GM19099 (cell line): ENCODE data around the gene ESR2.

Experiments used
- POLR2A ChIP-seq: IDR thresholded peaks from 3 replicates; pipeline ENCODE4 v1.6.1; 2011; ENCODE audit warnings: low read depth; ENCODE audit not compliant: insufficient read length; ENCODE audit errors: extremely low read depth

The ESR2 gene

DNA sequence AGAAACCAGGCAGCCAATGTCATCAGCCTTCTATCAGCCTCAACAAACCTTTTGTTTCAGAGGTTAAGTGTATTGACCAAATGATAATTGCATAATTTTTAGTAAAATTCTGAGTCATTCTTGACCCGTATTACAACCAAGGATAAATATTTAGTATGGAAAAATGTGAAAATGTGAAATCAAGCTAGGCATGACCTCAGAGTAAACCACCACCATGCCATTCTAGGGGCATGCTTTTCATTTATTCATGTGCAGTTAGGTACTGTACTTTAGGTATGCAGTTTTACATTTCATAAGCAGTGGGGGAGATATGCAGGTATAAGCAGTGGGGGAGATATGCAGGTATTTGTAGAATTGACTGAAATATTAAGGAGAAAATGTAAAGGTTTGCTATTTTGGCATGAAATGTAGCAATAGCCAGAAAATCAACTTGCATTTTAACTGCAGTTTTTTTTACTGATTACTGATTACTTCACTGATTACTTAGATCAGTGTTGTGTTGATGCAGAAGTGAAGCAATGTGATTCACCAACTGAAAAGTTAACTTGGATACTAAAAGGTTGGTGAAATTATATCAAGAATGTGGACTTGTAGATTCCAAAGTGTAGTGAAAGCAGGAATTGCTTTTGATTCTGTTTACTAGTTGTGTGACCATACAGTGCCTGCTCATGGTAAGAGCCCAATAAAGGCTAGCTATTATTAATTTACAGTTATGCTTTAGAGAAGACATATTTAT lies 184.2 kb downstream of the ESR2 start:
- TF ChIP-seq POLR2A, result no peak

DNA sequence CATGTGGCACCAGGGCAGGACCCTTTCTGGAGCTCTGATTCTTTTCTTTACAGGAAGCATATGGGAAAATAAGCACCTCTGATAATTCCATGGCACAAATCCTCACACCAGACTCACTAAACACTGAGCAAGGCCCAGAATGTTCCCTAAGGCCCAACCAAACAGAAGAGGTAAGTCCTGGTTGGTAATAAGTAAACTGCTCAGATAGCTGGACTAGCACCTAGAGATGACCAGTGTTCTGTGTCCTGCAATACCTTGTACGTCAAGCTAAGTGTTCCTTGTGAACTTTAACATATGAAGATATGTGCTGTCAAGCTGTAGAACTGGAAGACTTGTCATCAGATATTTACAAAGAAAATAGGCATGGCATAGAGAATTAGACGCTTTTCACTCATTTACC lies 186.7 kb downstream of the ESR2 start:
- no peak for TF ChIP-seq POLR2A

- no peak for TF ChIP-seq POLR2A
Observed at GRCh38 chr14:64098120-64098519, 196.1 kb downstream of the ESR2 start.

DNA sequence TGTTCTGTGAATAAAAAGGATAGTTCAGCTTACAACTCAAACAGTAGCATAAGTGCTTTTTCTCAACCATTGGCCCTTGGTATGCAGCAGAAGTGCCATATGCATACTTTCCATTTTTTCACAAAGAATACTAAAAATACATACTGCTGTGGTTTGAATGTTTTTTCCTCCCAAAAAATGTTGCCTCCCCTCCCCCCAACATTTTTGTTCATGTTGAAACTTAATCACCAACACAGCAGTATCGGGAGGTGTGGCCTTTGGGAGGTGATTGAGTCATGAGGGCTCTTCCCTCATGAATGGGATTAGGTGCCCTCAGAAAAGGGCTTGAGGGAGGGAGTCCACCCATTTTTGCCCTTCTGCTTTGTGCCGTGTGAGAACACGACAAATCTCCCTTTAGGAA lies 198.6 kb downstream of the ESR2 start:
- no peak for TF ChIP-seq POLR2A

DNA sequence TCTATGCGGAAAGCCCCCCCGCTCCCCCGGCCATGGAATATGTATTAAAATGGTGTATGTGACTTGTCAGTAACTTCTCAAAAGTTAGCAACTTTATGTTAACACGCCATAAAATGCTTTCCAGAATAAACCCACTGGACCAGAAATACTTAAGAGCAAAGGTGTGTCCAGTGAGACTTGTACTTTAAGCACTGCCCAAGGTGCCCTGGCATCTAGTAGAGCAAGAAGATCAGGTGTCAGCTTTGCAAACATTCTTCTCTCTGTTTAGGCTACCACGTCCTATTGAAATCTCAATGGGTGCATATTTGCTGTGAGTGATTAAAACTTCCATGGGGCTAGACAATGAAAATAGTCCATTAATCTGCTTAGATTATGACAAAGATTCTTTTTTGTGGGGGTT lies 201.2 kb downstream of the ESR2 start:
- TF ChIP-seq POLR2A, result no peak

- no peak for TF ChIP-seq POLR2A
Observed at GRCh38 chr14:64092338-64092737, 201.8 kb downstream of the ESR2 start.

DNA sequence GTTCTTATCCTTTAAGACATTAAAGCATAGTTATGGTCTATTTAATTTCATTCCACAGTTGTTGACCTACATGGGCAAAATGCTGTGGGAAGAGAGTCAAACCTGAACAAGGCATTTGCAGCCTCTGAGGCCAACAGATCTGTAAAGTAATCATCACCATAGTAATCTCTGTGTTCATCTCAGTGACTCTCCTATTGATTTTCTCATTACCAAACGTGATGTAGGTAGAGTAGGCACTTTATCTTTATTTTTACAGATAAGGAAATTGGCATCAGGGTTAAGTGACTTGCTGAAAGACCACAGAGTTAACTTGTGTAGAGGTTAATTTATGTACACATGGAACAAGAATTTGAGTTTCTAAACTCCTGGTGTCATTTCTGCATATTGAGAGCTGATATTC lies 203.0 kb downstream of the ESR2 start:
- no peak for TF ChIP-seq POLR2A

DNA sequence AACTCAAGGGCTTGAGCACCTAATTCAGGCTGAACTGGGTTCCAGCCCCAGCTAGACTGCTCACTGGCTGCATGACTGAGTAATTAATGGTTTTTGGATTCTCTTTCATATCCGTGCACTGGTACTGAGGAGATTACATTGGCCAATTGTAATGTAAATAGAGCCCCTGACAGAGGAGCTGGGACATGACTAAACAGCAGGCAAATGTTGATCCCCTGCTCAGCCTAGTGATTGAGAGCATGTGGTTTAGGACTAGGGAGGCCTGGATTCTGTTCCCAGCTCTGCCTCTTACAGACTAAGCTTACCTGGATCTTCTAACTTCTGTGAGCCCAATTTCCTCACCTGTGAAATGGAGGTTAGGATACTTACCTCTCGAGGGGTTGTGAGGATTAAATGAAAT lies 204.3 kb downstream of the ESR2 start:
- TF ChIP-seq POLR2A, result no peak

DNA sequence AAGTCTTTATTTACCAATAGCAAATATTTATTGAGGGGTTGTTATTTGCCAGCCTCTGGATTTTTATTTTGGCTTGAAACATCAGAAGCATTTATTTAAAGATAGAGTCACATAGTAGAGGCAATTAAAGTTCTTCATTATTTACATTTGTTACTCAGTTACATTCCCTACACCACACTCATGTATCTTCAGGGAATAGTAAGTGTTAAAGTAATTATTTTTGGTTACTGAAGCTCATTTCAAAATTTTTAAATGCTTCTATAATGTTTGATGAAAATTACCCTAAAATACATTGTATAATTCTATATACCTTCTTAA lies 205.6 kb downstream of the ESR2 start:
- TF ChIP-seq POLR2A, result no peak

DNA sequence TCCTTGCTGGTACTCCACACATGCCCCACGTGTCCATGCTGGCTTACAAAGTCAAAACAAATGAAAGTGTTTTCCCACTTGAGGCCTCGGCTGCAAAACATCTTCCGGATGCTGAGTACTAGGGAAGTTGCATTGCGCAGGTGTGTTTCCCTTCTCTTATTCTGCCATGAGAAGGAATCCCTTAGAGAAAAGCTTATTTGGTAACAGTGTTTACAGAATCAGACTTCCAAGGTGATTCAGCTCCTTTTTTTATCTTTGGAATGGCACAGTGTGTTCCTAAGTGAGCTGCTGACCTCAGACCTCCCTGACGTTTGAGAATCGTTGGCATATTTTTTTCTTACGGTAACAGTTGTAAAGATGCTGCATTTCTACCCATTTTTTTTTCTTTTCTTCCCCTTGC lies 211.3 kb downstream of the ESR2 start:
- TF ChIP-seq POLR2A, result no peak

DNA sequence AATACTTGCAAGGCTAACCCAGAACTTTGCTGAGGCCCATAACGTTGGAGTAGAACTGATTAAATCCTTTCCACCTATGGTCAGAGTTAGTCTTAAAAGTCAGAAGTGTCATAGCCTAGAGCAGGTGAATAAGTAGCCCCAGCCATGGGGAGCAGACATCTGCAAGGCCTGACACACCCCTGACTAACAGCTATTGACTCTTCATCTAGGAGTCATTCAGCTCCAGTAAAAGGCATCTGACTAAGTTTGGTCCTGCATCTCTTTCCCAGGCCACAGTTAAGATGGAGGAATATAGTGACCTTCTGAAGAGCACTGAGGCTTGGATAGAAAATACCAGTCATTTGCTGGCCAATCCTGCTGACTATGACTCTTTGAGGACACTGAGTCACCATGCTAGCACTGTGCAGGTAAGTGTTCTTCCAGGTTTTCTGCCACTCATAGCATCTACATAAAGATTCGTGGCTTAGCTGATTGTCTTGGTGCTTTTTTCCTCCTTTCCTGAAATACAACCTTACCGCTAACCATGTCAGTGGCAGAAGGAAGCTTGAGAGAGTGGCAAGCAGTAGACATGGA lies 212.9 kb downstream of the ESR2 start:
- no peak for TF ChIP-seq POLR2A

DNA sequence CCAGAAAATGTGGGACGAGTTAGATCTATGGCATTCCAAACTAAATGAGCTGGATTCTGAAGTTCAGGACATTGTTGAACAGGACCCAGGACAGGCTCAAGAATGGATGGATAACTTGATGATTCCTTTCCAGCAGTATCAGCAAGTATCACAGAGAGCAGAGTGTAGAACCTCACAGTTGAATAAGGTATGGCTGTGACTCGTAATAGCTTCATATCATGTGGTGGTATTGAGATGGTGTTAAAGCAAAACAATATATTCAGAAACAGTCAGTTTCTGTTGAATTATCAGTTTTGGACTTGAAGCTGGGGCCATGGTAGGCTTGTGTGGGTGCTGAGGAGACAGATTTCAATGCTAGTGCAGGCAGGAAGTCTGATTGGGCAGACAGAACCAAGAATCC lies 213.7 kb downstream of the ESR2 start:
- TF ChIP-seq POLR2A, result no peak

DNA sequence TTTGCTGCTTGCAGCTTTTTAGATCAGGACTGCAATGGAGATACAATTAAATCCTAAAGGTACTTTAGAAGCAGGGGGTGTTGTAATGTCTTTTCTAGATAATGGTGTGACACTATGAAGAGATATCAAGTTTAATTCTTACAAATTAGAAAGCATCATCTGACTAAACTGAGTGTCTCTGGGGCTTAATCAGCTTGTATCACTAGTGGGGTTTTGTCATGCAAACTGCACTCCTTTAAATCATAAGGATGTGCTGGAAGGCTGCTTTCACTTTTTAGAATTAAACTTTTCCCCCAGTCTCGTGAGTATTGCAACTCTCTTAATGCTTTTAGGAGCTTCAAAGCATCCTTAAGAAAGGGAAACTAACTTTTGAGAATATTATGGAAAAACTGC lies 218.6 kb downstream of the ESR2 start:
- TF ChIP-seq POLR2A, result no peak

DNA sequence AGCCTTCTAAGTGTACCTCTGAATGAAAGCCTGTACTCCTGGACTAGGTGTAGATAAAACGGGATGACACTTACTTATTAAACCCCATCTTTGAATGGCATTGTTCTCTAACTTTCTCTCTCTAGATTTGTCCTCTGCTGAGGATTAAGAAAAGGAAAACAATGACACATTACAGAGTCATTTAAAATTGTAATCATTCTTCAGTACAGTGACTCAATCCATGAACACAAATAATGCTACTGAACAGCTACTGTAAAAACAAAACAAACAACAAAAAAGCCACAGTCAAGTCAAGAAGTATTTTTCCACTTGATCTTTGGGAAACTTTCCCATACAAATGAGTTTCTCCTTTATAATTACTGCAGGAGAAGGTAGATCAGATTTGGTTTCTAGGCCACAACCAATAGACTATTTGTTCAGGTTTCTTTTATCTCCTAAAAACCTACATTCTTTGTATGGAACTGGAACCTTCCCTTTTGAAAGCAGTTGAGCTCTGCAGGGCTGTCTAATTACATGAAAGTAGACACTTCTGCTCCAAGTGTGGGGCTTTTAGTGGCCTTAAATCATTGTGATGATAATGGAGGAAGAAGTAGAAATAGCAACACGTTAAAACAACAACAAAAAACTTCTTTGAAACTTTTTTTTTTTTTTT lies 219.1 kb downstream of the ESR2 start:
- TF ChIP-seq POLR2A, result no peak

- TF ChIP-seq POLR2A, result no peak
Observed at GRCh38 chr14:64069634-64070359, 224.4 kb downstream of the ESR2 start.

DNA sequence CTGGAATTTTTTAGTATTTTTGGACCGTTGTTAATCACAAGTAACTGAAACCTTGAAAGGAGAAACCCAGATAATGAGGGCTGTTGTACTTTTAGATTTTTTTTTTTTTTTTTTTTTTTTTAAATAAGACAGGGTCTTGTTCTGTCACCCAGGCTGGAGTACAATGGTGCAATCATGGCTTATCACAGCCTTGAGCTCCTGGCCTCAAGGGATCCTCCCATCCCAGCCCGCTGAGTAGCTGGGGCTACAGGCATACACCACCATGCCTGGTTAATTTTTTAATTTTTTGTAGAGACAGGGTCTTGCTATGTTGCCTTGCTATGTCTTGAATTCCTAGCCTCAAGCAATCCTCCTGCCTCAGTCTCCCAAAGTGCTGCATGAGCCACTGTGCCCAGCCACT lies 229.7 kb downstream of the ESR2 start:
- no peak for TF ChIP-seq POLR2A

GRCh38 chr14:64062381-64063115 lies 231.6 kb downstream of the ESR2 start:
- no peak for TF ChIP-seq POLR2A
